OCI-LY1 (cell line): ENCODE measurements around the gene CMIP.

Experiments used
- H2AFZ ChIP-seq: fragments of 200-600 bp; sonication (generic), shearing (Covaris generic); 2 replicates; pipeline ENCODE4 v1.6.0; 2014; ENCODE audit warnings: antibody characterized with exemption, mild to moderate bottlenecking, low read length
- H3F3A ChIP-seq: fragments of 200-600 bp; sonication (generic), shearing (Covaris generic); 2 replicates; pipeline ENCODE4 v1.6.0; 2014; ENCODE audit warnings: mild to moderate bottlenecking, antibody characterized with exemption, low read length, moderate library complexity; ENCODE audit not compliant: insufficient read depth
- H3K27ac ChIP-seq: fragments of 200-600 bp; sonication (generic); 2 replicates; pipeline ENCODE4 v1.5.1; 2014; ENCODE audit warnings: low read length, mixed run types, mild to moderate bottlenecking, low read depth; ENCODE audit not compliant: poor library complexity, severe bottlenecking
- H3K27me3 ChIP-seq: fragments of 200-600 bp; sonication (generic); 2 replicates; pipeline ENCODE4 v1.6.0; 2014; ENCODE audit warnings: antibody characterized with exemption, mild to moderate bottlenecking, low read length, moderate library complexity; ENCODE audit not compliant: insufficient read depth
- H3K36me3 ChIP-seq: fragments of 200-600 bp; sonication (generic); 2 replicates; pipeline ENCODE4 v1.6.1; 2014; ENCODE audit warnings: mild to moderate bottlenecking, antibody characterized with exemption, low read length, moderate library complexity, mixed read lengths; ENCODE audit not compliant: insufficient read depth
- H3K4me1 ChIP-seq: fragments of 200-600 bp; sonication (generic); 2 replicates; pipeline ENCODE4 v1.5.1; 2014; ENCODE audit warnings: mild to moderate bottlenecking, low read length, moderate library complexity; ENCODE audit not compliant: insufficient read depth, severe bottlenecking
- H3K4me2 ChIP-seq: fragments of 200-600 bp; sonication (generic), shearing (Covaris generic); 2 replicates; pipeline ENCODE4 v1.6.1; 2014; ENCODE audit warnings: low read length
- H3K4me3 ChIP-seq: fragments of 200-600 bp; sonication (generic); 2 replicates; pipeline ENCODE4 v1.5.1; 2014; ENCODE audit warnings: low read length, low read depth, mild to moderate bottlenecking, mixed read lengths; ENCODE audit not compliant: poor library complexity, severe bottlenecking
- H3K79me2 ChIP-seq: fragments of 200-600 bp; shearing (Covaris generic); 2 replicates; pipeline ENCODE4 v1.6.1; 2016; ENCODE audit warnings: mixed run types, low read length, mixed read lengths; ENCODE audit not compliant: insufficient read depth
- H3K9ac ChIP-seq: fragments of 200-600 bp; sonication (generic), shearing (Covaris generic); 2 replicates; pipeline ENCODE4 v1.6.1; 2014; ENCODE audit warnings: mild to moderate bottlenecking, low read length, mixed read lengths
- H3K9me2 ChIP-seq: fragments of 200-600 bp; sonication (generic), shearing (Covaris generic); 2 replicates; pipeline ENCODE4 v1.6.1; 2014; ENCODE audit warnings: low read depth, mild to moderate bottlenecking, low read length, mixed read lengths
- H3K9me3 ChIP-seq: fragments of 200-600 bp; shearing (Covaris generic); 2 replicates; pipeline ENCODE4 v1.6.1; 2014; ENCODE audit warnings: low read length, mixed read lengths
- H4K20me1 ChIP-seq: fragments of 200-600 bp; sonication (generic), shearing (Covaris generic); 2 replicates; pipeline ENCODE4 v1.6.0; 2016; ENCODE audit warnings: mild to moderate bottlenecking, low read length; ENCODE audit not compliant: insufficient read depth
- EZH2 ChIP-seq: fragments of 200-600 bp; sonication (generic), shearing (Covaris generic); IDR thresholded peaks from 2 replicates; pipeline ENCODE4 v1.8.0; 2017; ENCODE audit warnings: borderline replicate concordance, mixed run types, mild to moderate bottlenecking, antibody characterized with exemption, low read length, moderate library complexity, mixed read lengths
- TF ChIP-seq, protein P1 (sequence below): fragments of 200-600 bp; sonication (generic), shearing (Covaris generic); IDR thresholded peaks from 2 replicates; pipeline ENCODE4 v1.5.1; 2017; ENCODE audit warnings: mild to moderate bottlenecking, antibody characterized with exemption, low read length, moderate library complexity, mixed read lengths

Gene CMIP

GRCh38 chr16:81519301-81520150 lies 74.9 kb downstream of the CMIP start:
- Histone ChIP-seq H3K36me3 (peaks cover 18% of the 10 kb centered on the region), H2AFZ (no peak overlapping the region), H4K20me1 (no peaks in the 10 kb centered on the region), H3K27me3 (no peaks in the 10 kb centered on the region), H3K9ac (no peak overlapping the region), H3K9me3 (no peaks in the 10 kb centered on the region), H3K4me2 (no peak overlapping the region; the same call in 1 of the 2 replicates), H3K9me2 (no peaks in the 10 kb centered on the region), H3K79me2 (no peaks in the 10 kb centered on the region), H3K27ac (no peak overlapping the region), H3K4me1 (peaks cover 18% of the 10 kb centered on the region), H3F3A (no peaks in the 10 kb centered on the region), H3K4me3 (no peak overlapping the region)
- TF ChIP-seq, protein P1, sequence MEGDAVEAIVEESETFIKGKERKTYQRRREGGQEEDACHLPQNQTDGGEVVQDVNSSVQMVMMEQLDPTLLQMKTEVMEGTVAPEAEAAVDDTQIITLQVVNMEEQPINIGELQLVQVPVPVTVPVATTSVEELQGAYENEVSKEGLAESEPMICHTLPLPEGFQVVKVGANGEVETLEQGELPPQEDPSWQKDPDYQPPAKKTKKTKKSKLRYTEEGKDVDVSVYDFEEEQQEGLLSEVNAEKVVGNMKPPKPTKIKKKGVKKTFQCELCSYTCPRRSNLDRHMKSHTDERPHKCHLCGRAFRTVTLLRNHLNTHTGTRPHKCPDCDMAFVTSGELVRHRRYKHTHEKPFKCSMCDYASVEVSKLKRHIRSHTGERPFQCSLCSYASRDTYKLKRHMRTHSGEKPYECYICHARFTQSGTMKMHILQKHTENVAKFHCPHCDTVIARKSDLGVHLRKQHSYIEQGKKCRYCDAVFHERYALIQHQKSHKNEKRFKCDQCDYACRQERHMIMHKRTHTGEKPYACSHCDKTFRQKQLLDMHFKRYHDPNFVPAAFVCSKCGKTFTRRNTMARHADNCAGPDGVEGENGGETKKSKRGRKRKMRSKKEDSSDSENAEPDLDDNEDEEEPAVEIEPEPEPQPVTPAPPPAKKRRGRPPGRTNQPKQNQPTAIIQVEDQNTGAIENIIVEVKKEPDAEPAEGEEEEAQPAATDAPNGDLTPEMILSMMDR, result no peak
- TF ChIP-seq EZH2, result no peak

DNA sequence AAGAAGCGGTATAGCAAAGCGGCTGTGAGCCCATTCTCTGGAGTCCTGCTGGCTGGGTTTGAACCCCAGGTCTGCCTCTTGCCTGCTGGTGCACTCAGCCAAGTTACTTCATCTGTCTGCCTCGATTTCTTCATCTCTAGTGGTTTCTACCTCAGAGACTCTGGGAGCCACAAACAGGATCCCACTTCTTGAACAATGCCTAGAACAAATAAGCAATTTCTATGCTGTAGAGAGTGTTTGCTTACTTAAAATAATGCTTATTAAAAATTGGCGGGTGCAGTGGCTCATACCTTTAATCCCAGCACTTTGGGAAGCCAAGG lies 75.5 kb downstream of the CMIP start:
- no peak overlapping the region for H3K27ac ChIP-seq
- H4K20me1 ChIP-seq, result no peaks in the 10 kb centered on the region

DNA sequence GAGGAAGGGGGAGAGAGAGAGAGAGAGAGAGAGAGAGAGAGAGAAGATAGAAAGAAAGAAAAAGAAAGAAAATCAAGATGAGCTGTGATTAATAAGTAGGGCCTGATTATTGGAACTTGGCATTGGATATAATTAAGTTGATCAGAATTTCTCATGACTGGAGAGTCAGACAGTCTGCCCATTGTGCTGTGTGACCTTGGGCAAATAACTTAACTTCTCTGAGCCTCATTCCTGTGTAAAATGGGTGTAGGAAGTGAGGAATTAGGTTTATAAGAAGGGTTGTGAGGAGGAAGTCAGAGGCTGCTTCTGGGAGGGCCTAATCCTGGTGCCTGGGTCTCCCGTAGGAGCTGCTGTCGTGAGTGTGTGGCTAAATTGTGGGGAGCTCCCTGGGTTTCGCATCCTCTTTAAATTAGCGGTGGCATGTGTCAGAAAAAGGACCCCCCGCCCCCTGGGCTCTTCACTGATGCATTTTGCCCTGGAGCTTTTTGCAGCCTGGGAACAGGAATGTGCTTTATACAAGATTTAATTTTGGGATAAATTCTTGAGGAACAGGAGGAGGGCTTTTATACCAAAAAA lies 76.0 kb downstream of the CMIP start:
- no peak overlapping the region for H3K9ac ChIP-seq
- no peaks in the 10 kb centered on the region for H4K20me1 ChIP-seq
- no peak overlapping the region for H3K27ac ChIP-seq
- H3K27me3 ChIP-seq, result no peaks in the 10 kb centered on the region
- no peaks in the 10 kb centered on the region for H3F3A ChIP-seq
- H3K9me3 ChIP-seq, result no peaks in the 10 kb centered on the region
- H3K9me2 ChIP-seq, result no peaks in the 10 kb centered on the region
- no peak overlapping the region for H3K4me2 ChIP-seq
- H3K36me3 ChIP-seq, result peaks cover 18% of the 10 kb centered on the region
- no peaks in the 10 kb centered on the region for H3K79me2 ChIP-seq
- H3K4me3 ChIP-seq, result no peak overlapping the region
- H2AFZ ChIP-seq, result no peak overlapping the region
- peaks cover 18% of the 10 kb centered on the region for H3K4me1 ChIP-seq
- TF ChIP-seq, protein P1, result no peak
- no peak for TF ChIP-seq EZH2

More for the DNA sequence above, 75.5 kb downstream of the CMIP start:
- TF ChIP-seq, protein P1, result no peak
- no peak for TF ChIP-seq EZH2
- no peaks in the 10 kb centered on the region for H3K9me3 ChIP-seq
- no peak overlapping the region for H3K4me2 ChIP-seq
- no peaks in the 10 kb centered on the region for H3F3A ChIP-seq
- no peak overlapping the region for H3K4me3 ChIP-seq
- no peaks in the 10 kb centered on the region for H3K27me3 ChIP-seq
- H3K9me2 ChIP-seq, result no peaks in the 10 kb centered on the region
- peaks cover 18% of the 10 kb centered on the region for H3K36me3 ChIP-seq
- no peak overlapping the region for H3K9ac ChIP-seq
- no peak overlapping the region for H2AFZ ChIP-seq
- H3K79me2 ChIP-seq, result no peaks in the 10 kb centered on the region
- peaks cover 18% of the 10 kb centered on the region for H3K4me1 ChIP-seq
